Peyer's patch (tissue), 4 donors: ENCODE measurements around the gene EXOSC7.

Experiments used
- POLR2A ChIP-seq, 2 donors: fragments of 450-650 bp; IDR thresholded peaks; one replicate each; pipeline ENCODE4 v1.5.1; 2017; ENCODE audit warnings: antibody characterized with exemption in 2 of 2, mild to moderate bottlenecking in 2 of 2, moderate library complexity in 2 of 2
- TF ChIP-seq, protein P1 (sequence below), 6 experiments: fragments of 450-650 bp in 4 of 6; fragments of 200-600 bp in 2 of 6; sonication (generic) in 1 of 6; IDR thresholded peaks; one replicate each; pipeline ENCODE4 v1.5.1; 2017 to 2019; ENCODE audit warnings: antibody characterized with exemption in 6 of 6, mild to moderate bottlenecking in 3 of 6, moderate library complexity in 1 of 6

DNA sequence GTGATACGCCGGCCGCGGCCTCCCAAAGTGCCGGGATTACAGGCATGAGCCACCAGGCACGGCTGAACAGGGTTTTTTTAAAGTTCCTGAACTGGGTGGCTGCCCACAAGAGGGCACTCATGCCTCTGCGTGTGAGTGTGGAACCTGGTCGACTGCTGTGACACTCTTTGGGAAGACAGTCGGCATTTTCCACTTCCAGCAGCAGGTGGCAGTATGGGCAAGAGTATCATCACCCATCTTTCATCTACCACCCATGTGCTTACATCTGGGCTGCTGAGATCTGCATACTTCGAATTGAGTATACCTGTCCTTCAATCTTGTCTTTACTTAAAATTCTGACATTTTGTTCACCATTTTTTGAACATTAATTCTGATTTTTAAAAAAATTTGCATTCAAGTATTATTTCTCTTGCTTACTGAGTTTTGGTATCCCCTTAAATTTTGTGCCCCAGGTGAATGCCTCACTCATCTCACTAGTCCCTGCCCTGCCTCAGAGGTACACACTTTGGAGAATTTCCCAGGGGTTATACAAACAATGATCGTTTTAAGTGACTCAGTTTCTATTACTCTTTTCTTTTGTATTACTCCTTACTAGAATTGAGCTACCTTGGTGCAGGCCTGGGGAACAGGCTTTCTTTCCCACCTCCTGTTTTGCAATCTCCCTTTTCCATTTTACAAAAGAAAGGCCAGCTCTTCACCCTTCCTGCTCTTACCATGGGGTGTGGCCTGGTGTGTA is 61.8 kb downstream of the EXOSC7 start:
- TF ChIP-seq, protein P1, sequence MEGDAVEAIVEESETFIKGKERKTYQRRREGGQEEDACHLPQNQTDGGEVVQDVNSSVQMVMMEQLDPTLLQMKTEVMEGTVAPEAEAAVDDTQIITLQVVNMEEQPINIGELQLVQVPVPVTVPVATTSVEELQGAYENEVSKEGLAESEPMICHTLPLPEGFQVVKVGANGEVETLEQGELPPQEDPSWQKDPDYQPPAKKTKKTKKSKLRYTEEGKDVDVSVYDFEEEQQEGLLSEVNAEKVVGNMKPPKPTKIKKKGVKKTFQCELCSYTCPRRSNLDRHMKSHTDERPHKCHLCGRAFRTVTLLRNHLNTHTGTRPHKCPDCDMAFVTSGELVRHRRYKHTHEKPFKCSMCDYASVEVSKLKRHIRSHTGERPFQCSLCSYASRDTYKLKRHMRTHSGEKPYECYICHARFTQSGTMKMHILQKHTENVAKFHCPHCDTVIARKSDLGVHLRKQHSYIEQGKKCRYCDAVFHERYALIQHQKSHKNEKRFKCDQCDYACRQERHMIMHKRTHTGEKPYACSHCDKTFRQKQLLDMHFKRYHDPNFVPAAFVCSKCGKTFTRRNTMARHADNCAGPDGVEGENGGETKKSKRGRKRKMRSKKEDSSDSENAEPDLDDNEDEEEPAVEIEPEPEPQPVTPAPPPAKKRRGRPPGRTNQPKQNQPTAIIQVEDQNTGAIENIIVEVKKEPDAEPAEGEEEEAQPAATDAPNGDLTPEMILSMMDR (IDR thresholded peaks at IDR 0.05): peak; percentile 61 to 99 (median 96)
- peak in 1 of 2 donors; percentile 25 for TF ChIP-seq POLR2A (IDR thresholded peaks at IDR 0.05)
